ENCODE results near the gene CITED4.
A peak's percentile ranks its signal among the peaks of the same experiment; 100 is the strongest.

Gene CITED4

GRCh38 chr1:40820911-40821693 is 41.1 kb downstream of the CITED4 start:
- Histone ChIP-seq H3K27ac (peak overlapping the region; percentile 14 to 77), H3K4me3 (no peak overlapping the region)
- TF ChIP-seq CTCF (IDR thresholded peaks at IDR 0.05), result no peak
- no peak for DNase-seq (ENCODE audit: low spot score)

GRCh38 chr1:40820251-40820797 is 41.8 kb downstream of the CITED4 start:
- TF ChIP-seq CTCF (IDR thresholded peaks at IDR 0.05), result no peak
- no peak for DNase-seq (ENCODE audit: low spot score)
- H3K27ac ChIP-seq, result peak overlapping the region in 1 of 2 donors; percentile 77
- H3K4me3 ChIP-seq, result no peak overlapping the region

GRCh38 chr1:40819101-40819500 is 43.1 kb downstream of the CITED4 start:
- peak overlapping the region; percentile 67 for H3K4me3 ChIP-seq
- TF ChIP-seq CTCF (IDR thresholded peaks at IDR 0.05), result no peak
- H3K27ac ChIP-seq, result peak overlapping the region; percentile 19 to 77

GRCh38 chr1:40818264-40818961 is 43.8 kb downstream of the CITED4 start:
- peak overlapping the region in 1 of 2 donors; percentile 77 for H3K27ac ChIP-seq
- TF ChIP-seq CTCF (IDR thresholded peaks at IDR 0.05), result no peak
- peak overlapping the region; percentile 67 for H3K4me3 ChIP-seq
- no peak for DNase-seq (ENCODE audit: low spot score)

More at GRCh38 chr1:40819101-40819500, 43.1 kb downstream of the CITED4 start:
- no peak for DNase-seq (ENCODE audit: low spot score)

- Histone ChIP-seq H3K27ac (peak overlapping the region in 1 of 2 donors; percentile 77), H3K4me3 (peak overlapping the region; percentile 67)
- TF ChIP-seq CTCF (IDR thresholded peaks at IDR 0.05), result no peak
- DNase-seq (ENCODE audit: low spot score), result no peak
Measured at GRCh38 chr1:40817791-40818263, 44.3 kb downstream of the CITED4 start.

GRCh38 chr1:40815420-40815819 is 46.7 kb downstream of the CITED4 start:
- DNase-seq (ENCODE audit: low spot score), result no peak
- TF ChIP-seq CTCF (IDR thresholded peaks at IDR 0.05), result no peak
- Histone ChIP-seq H3K4me3 (no peak overlapping the region), H3K27ac (no peak overlapping the region)
